Tibial artery (tissue), 4 donors: ENCODE measurements around the gene NMRAL1.

Experiments used
- DNase-seq, 2 donors: peaks; one replicate each; pipeline ENCODE4 v3.0.0-alpha.2; 2019
- H3K27ac ChIP-seq, 2 donors: fragments of 200-600 bp; sonication (generic) in 1 of 2; 1 replicate in 1 of 2; 2 replicates in 1 of 2; pipeline ENCODE4 v1.5.1; 2018 to 2019; ENCODE audit warnings: mild to moderate bottlenecking in 1 of 2
- H3K27me3 ChIP-seq, 2 donors: fragments of 200-600 bp; sonication (generic) in 1 of 2; one replicate each; pipeline versions ENCODE4 v1.5.1 to v1.6.0; 2016 to 2019
- H3K36me3 ChIP-seq, 3 donors: fragments of 200-600 bp; sonication (generic) in 2 of 3; one replicate each; pipeline ENCODE4 v1.5.1; 2016 to 2019; ENCODE audit warnings: mild to moderate bottlenecking in 2 of 3
- H3K4me1 ChIP-seq, 4 donors: fragments of 200-600 bp; sonication (generic) in 2 of 4; 1 replicate in 3 of 4; 2 replicates in 1 of 4; pipeline ENCODE4 v1.5.1; 2016 to 2019
- H3K4me3 ChIP-seq, 2 donors: fragments of 200-600 bp; sonication (generic) in 1 of 2; 1 replicate in 1 of 2; 2 replicates in 1 of 2; pipeline ENCODE4 v1.5.1; 2018 to 2019; ENCODE audit warnings: mild to moderate bottlenecking in 2 of 2
- H3K9me3 ChIP-seq, 3 donors: fragments of 200-600 bp; sonication (generic) in 1 of 3; one replicate each; pipeline ENCODE4 v1.5.1; 2016 to 2019
- intact Hi-C: fragments of 100-400 bp; cut with DNase I; formaldehyde crosslinking; loops from one replicate; pipeline ENCODE4 v1.15.0; 2023; ENCODE audit warnings: low total_unique reads
- TF ChIP-seq, protein P1 (sequence below), 2 experiments: fragments of 200-600 bp in 1 of 2; fragments of 450-650 bp in 1 of 2; IDR thresholded peaks; one replicate each; pipeline ENCODE4 v1.5.1; 2017 to 2019; ENCODE audit warnings: antibody characterized with exemption in 2 of 2, mild to moderate bottlenecking in 1 of 2, moderate library complexity in 1 of 2

NMRAL1 gene

DNA sequence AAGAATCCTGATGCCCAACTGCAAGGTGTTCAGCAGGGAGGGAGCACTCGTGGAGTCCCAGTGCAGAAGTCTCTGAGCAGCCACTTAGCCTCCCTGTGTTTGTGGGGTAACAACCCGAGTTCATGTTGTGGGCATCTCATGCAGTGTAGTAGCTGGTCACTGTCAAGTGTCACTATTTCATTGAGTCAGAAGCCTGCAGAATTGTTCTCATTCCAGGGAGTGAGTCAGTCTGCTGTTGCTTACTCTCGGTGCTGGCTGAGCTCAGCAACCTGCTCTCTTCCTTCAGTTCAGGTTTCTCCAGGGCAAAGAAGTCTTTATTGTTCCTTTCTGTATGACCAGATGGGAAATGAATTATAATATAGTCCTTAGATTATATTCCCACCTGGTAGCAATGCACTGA is 25.8 kb upstream of the NMRAL1 start:
- H3K27ac ChIP-seq: peak overlapping the region; percentile 60

DNA sequence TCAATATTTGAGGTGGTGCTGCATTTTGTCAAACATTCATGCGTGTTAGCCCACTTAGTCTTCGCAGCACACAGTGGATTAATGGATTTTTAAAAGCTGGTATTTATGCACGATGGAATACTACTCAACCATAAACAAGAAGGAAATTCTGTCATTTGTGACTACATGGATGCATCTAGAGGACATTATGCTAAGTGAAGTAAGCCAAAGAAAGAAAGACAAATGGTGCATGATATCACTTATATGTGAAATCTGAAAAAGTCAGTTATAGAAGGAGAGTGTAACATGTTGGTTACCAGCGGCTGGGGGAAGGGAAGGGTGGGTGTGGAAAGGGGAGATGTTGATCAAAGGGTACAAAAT is 24.8 kb upstream of the NMRAL1 start:
- no peak for DNase-seq
- TF ChIP-seq, protein P1, sequence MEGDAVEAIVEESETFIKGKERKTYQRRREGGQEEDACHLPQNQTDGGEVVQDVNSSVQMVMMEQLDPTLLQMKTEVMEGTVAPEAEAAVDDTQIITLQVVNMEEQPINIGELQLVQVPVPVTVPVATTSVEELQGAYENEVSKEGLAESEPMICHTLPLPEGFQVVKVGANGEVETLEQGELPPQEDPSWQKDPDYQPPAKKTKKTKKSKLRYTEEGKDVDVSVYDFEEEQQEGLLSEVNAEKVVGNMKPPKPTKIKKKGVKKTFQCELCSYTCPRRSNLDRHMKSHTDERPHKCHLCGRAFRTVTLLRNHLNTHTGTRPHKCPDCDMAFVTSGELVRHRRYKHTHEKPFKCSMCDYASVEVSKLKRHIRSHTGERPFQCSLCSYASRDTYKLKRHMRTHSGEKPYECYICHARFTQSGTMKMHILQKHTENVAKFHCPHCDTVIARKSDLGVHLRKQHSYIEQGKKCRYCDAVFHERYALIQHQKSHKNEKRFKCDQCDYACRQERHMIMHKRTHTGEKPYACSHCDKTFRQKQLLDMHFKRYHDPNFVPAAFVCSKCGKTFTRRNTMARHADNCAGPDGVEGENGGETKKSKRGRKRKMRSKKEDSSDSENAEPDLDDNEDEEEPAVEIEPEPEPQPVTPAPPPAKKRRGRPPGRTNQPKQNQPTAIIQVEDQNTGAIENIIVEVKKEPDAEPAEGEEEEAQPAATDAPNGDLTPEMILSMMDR (IDR thresholded peaks at IDR 0.05): no peak
- Histone ChIP-seq H3K9me3 (no peaks in the 10 kb centered on the region), H3K27me3 (no peaks in the 10 kb centered on the region), H3K36me3 (peaks cover 0 to 12% (median 10%) of the 10 kb centered on the region in 3 donors), H3K4me3 (no peak overlapping the region), H3K4me1 (peaks cover 0 to 21% (median 14%) of the 10 kb centered on the region in 4 donors), H3K27ac (no peak overlapping the region)
- intact Hi-C loops: no loop called here

More for the DNA sequence above, 25.8 kb upstream of the NMRAL1 start:
- Histone ChIP-seq H3K4me1 (peaks cover 0 to 21% (median 14%) of the 10 kb centered on the region in 4 donors), H3K9me3 (no peaks in the 10 kb centered on the region), H3K4me3 (peak overlapping the region; percentile 22 to 36), H3K27me3 (no peaks in the 10 kb centered on the region), H3K36me3 (peaks cover 0 to 13% (median 10%) of the 10 kb centered on the region in 3 donors)
- no peak for DNase-seq
- intact Hi-C loops: no loop called here
- TF ChIP-seq, protein P1 (IDR thresholded peaks at IDR 0.05): no peak

DNA sequence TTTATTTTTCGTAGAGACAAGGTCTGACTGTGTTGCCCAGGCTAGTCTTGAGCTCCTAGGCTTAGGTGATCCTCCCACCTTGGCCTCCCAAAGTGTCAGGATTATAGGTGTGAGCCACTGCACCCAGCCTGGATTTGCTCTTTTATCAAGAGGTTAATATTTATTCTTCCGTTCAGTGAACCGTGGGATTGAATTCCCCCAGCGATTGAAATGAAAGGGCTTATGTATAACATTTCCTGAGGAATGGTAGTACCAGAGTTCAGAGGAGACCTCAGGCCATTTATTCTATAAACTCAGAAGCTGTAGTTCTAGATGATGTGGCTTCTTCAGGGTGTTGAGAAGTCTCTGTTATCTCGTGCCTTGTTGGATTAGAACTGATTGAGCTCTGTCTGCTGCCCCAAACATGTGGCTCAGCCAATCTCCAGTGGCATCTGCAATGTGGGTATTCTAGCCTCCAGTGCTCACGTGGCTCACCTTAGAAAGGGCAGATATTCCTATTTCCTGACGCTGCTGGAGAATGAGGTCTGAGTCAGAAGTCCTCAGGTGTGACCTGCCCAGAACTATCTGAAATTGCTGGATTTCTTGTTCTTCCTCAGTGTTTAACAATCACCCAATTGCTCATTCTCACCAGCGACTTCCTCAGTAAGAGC is 24.2 kb upstream of the NMRAL1 start:
- no peak overlapping the region for H3K4me3 ChIP-seq
- no peak for DNase-seq
- H3K4me1 ChIP-seq: peaks cover 0 to 21% (median 14%) of the 10 kb centered on the region in 4 donors
- no peaks in the 10 kb centered on the region for H3K27me3 ChIP-seq
- H3K27ac ChIP-seq: no peak overlapping the region
- H3K36me3 ChIP-seq: peaks cover 0 to 12% (median 10%) of the 10 kb centered on the region in 3 donors
- TF ChIP-seq, protein P1 (IDR thresholded peaks at IDR 0.05): no peak
- intact Hi-C loops: no loop called here
- H3K9me3 ChIP-seq: no peaks in the 10 kb centered on the region

DNA sequence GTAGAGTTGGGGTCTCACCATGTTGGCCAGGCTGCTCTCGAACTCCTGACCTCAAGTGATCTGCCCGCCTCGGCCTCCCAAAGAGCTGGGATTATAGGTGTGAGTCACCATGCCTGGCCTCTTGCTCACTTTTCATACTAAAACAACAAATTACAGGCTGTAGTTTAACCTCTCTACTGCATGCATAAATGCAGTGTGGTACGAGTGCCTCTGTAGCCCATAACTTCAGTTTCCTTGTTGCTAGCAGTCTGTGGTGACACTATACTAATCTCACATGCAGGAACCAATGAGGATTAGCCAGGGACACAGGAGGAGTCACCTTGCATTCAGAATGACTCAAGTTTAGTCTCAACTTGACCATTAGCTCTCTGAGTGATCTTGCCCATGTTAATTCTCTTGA is 21.9 kb upstream of the NMRAL1 start:
- peaks cover 0 to 16% (median 10%) of the 10 kb centered on the region in 4 donors for H3K4me1 ChIP-seq
- no peak overlapping the region for H3K4me3 ChIP-seq
- H3K9me3 ChIP-seq: no peaks in the 10 kb centered on the region
- no peaks in the 10 kb centered on the region for H3K27me3 ChIP-seq
- intact Hi-C loops: no loop called here
- no peak overlapping the region for H3K27ac ChIP-seq
- TF ChIP-seq, protein P1 (IDR thresholded peaks at IDR 0.05): no peak
- DNase-seq: no peak
- peaks cover 0 to 12% (median 10%) of the 10 kb centered on the region in 3 donors for H3K36me3 ChIP-seq

DNA sequence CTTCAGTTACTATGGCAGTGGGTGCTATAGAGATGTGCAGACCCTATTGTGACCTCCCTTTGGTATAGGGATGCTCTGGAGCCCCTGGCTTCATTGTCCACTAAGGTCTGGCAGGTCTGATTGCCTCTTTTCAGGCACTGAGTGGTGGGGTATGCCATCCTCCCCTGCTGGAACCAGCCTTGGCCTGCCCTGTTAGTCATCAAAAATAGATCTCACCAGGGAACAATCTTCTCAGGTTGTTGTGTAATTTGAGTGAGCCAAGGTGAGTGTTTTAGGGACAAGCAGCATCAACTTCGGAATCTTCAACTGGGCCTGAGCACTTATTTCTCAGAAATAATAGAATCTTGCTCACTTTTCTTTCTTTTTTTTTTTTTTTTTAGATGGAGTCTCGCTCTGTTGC is 21.3 kb upstream of the NMRAL1 start:
- TF ChIP-seq, protein P1 (IDR thresholded peaks at IDR 0.05): no peak
- Histone ChIP-seq H3K9me3 (no peaks in the 10 kb centered on the region), H3K36me3 (peaks cover 0 to 12% (median 10%) of the 10 kb centered on the region in 3 donors), H3K27me3 (no peaks in the 10 kb centered on the region), H3K4me1 (peaks cover 0 to 12% (median 8%) of the 10 kb centered on the region in 4 donors), H3K27ac (no peak overlapping the region), H3K4me3 (no peak overlapping the region)
- intact Hi-C loops: no loop called here
- DNase-seq: no peak
